Measurements from ENCODE around the gene OR51F1.

DNA sequence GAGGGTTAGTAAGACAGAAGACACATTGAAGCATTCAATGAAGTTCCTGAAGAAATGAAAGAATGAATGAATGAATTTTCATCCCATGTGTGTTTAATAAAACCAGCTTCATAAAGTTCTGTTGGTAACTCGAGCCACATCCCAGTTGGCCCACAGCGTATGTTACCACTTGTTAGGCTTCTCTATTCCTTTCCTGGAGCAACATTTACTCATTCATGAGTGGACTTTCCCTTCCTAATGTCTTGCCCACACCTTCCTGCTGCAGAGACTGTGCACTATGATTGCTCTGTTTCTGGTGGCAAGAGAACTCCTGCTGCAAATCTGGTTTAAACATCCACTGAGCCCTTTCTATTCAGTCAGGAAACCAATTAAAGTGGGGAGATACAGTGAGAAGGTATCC lies 27.5 kb upstream of the OR51F1 start:
- TF ChIP-seq, protein P1, sequence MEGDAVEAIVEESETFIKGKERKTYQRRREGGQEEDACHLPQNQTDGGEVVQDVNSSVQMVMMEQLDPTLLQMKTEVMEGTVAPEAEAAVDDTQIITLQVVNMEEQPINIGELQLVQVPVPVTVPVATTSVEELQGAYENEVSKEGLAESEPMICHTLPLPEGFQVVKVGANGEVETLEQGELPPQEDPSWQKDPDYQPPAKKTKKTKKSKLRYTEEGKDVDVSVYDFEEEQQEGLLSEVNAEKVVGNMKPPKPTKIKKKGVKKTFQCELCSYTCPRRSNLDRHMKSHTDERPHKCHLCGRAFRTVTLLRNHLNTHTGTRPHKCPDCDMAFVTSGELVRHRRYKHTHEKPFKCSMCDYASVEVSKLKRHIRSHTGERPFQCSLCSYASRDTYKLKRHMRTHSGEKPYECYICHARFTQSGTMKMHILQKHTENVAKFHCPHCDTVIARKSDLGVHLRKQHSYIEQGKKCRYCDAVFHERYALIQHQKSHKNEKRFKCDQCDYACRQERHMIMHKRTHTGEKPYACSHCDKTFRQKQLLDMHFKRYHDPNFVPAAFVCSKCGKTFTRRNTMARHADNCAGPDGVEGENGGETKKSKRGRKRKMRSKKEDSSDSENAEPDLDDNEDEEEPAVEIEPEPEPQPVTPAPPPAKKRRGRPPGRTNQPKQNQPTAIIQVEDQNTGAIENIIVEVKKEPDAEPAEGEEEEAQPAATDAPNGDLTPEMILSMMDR (IDR thresholded peaks at IDR 0.05): no peak
- no peak for TF ChIP-seq EP300 (IDR thresholded peaks at IDR 0.05)
